ENCODE measurements around the gene KIF4A.
"Not testable (repeated sequence)": the region's sequence is repeated elsewhere in the genome, so short reads cannot be mapped to it uniquely, and the experiment has no call there.

KIF4A gene

DNA sequence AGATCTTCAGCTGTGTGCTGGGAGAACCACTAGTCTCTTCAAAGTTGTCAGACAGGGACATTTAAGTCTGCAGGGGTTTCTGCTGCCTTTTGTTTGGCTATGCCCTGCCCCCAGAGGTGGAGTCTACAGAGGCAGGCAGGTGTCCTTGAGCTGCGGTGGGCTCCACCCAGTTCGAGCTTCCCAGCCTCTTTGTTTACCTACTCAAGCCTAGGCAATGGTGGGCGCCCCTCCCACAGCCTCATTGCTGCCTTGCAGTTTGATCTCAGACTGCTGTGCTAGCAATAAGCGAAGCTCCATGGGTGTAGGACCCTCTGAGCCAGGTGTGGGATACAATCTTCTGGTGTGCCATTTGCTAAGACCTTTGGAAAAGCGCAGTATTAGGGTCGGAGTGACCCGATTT lies 78.8 kb downstream of the KIF4A start:
- DNase-seq (ENCODE audit: low read depth, low spot score) = not testable (repeated sequence)

GRCh38 chrX:70386235-70386634 lies 96.3 kb downstream of the KIF4A start:
- peak; percentile 8 for DNase-seq (ENCODE audit: low read depth, low spot score)

- no peak for DNase-seq (ENCODE audit: low read depth, low spot score)
Measured at GRCh38 chrX:70398899-70399298, 109.0 kb downstream of the KIF4A start.

- not testable (repeated sequence) for DNase-seq (ENCODE audit: low read depth, low spot score)
Measured at GRCh38 chrX:70400181-70400580, 110.3 kb downstream of the KIF4A start.

GRCh38 chrX:70402721-70403120 lies 112.8 kb downstream of the KIF4A start:
- DNase-seq (ENCODE audit: low read depth, low spot score) = no peak

DNA sequence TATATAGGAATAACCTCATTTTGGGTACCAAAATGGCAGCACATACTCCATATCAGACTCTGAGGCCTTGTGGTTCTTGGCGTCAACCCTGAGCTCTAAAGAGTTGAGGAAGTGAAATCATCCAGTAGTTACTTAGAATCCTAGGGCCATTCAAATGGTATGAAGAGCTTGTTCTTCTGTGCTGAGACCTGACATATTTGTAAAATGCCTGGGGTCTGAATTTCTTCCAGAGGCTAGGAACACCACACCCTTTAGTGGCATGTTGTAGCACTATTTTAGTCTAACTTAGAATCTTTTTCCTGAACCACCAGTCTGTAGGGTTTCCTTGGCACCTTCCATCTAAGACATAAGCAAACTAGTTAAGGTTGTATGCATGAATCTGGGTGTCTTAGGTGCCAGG lies 115.1 kb downstream of the KIF4A start:
- no peak for DNase-seq (ENCODE audit: low read depth, low spot score)

GRCh38 chrX:70410921-70411320 lies 121.0 kb downstream of the KIF4A start:
- DNase-seq (ENCODE audit: low read depth, low spot score) = no peak

- DNase-seq (ENCODE audit: low read depth, low spot score) = no peak
Measured at GRCh38 chrX:70411475-70411874, 121.6 kb downstream of the KIF4A start.

DNA sequence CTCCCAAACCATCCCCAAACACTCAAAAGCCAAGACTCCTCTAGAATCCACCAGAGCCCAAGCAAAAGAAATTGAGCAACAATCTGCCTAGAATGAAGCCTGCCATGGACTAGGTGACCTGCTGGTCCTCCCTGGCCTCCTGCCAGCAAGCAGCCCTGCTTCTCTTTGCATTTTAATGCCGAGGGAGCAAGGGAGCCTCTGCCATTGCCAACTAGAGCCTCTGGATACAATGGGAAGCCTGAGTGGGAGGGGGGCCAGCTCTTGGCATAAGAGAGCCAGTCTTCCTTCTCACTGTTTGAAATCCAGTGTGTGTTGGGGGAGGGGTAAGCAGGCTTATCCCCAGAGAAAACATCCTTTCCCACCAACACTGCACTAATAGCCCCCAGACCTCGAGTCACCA lies 131.7 kb downstream of the KIF4A start:
- DNase-seq (ENCODE audit: low read depth, low spot score) = no peak

DNA sequence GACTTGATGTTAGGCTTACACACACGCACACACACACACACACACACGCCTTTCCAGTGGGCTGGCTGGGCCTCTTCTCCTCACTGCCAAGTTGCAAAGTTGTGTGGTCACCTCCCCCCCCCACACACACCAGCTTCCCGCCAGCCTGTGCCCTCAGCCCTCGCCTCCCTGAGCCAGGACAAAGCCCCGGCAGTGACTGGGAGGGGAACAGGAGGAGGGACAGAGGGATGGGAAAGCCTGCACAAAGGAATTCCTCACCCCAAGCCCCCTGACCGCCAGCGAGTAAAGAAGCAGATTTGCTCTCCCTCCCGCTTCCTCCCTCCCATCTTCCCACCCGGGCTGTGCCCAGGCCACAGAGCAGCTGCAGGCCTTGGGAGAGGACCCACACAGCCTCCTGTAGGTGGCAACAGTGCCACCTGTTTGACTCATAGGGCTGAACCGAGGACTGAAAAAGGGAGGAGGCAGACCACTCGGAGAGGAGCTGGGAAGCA lies 133.0 kb downstream of the KIF4A start, which contains the start of gene GDPD2:
GDPD2 (plus strand) TSS at position 464 of the 491 bp plus-strand sequence. CDS start 1,671 bp downstream, outside the sequence.
- peak; percentile 76 for DNase-seq (ENCODE audit: low read depth, low spot score)

GRCh38 chrX:70423936-70424675 lies 134.2 kb downstream of the KIF4A start:
- no peak for DNase-seq (ENCODE audit: low read depth, low spot score)

GRCh38 chrX:70424801-70425200 lies 134.9 kb downstream of the KIF4A start:
- no peak for DNase-seq (ENCODE audit: low read depth, low spot score)

DNA sequence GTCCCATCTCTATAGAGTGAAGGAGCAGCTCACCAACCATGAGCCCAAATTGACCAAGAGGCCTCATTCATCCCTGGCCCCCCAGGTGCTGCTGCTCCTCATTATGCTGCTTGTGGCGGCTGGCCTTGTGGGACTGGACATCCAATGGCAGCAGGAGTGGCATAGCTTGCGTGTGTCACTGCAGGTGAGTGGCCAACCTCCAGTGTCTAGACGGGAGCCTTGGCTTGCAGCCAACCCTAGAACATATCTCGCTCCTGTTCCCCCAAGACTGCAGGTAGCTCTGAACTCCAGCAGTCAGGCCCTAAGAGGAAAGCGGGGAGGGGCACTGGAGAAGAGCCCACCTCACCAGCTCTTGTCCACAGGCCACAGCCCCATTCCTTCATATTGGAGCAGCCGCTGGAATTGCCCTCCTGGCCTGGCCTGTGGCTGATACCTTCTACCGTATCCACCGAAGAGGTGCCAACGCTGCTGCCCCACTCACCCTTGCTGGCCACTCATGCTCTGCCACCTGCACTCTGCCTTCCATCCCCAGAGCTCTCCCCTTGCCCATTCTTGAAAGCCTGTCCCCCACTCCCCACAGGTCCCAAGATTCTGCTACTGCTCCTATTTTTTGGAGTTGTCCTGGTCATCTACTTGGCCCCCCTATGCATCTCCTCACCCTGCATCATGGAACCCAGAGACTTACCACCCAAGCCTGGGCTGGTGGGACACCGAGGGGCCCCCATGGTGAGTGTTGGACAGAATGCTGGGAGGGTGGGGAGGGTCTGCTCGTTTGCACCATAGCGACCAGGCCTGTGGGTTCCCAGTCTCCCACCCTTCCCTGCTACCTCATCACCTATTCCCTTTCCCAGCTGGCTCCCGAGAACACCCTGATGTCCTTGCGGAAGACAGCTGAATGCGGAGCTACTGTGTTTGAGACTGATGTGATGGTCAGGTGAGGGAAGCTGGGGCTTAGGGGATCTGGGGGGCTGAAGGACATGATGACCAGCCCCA lies 136.7 kb downstream of the KIF4A start:
- DNase-seq (ENCODE audit: low read depth, low spot score) = no peak

DNA sequence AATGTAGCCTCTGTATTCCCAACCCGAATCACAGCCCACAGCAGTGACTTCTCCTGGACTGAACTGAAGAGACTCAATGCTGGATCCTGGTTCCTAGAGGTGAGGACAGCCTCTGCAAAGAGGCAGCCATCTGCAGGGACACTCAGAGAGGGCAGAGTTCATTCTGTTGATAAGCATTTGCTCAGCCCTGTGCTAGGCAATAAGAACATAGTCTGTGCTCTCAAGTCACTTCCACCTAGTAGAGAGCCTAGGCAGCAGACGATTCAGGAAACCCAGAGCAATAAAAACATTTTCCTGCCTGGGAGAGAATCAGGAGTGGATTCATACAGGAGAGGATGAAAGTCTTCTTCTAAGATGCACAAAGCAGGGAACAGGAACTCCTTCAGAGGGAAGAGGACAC lies 137.5 kb downstream of the KIF4A start:
- no peak for DNase-seq (ENCODE audit: low read depth, low spot score)

- DNase-seq (ENCODE audit: low read depth, low spot score) = no peak
Measured at GRCh38 chrX:70429759-70430158, 139.9 kb downstream of the KIF4A start.

DNA sequence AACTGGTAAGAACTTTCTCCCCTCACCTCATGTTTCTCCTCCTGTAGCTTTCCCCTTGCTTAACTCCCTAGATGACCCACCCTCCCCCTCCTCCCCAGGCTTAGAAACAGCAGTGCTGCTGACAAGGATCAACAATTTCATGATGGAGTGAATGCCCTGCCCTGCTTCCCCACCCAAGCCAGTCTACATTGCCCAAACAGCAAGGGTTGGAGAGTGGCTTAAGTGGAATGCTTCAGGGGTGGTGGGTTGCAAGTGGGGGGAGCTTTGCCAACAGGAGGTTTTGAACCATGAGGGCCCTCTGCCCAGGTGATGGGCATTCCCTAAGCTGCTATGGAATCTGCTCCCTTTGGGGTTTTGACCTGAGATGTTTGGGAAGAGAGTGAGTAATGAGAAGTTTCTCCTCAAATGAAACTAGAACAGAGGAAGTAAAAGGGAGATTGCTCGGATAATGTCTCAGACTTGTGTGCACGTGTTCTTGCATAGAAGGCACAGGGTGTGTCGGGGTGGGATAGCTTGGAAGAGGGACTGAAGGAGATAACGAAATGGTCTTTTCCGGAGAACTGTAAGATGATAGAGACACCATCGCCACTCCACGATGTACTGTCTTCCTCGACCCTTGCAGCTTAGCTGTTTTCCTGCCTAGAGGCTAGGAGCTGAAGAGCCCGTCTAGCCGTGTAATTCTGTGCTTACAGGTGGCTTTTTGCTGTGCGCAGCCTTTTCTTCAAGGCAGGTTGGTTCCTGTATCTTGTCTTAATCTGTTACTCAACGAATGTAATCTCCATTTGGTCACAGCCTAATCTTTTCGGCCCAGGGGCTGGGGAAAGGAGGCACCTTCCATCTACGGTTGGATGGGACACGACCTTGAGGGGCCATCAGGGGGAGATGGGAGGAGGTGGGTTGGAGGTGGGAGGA lies 143.3 kb downstream of the KIF4A start:
- no peak for DNase-seq (ENCODE audit: low read depth, low spot score)

DNA sequence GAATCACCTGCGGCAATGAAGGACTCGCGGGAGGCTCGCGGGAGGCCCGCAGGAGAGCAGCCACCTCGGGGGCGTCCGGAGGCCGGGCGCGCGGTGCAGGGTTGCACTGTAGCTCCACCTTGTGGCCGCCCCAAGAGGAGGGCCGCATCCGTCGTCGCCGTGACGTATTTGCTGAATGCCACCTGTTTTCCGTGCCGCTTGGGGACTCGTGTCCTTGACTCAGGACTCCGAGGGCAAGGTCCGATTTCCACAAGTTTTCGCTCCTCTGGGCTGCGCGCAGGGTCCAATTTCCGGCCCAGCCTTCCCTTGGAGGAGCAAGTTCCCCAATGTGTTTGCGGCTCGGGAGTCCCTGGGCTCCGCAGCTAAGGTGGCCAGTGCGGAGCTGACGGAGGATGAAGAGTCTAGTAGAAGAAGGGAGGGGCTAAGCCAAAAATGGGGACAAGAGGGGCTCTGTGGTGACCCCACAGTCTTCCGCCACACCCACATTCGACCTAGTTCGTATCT lies 144.0 kb downstream of the KIF4A start:
- peak; percentile 75 for DNase-seq (ENCODE audit: low read depth, low spot score)

- DNase-seq (ENCODE audit: low read depth, low spot score) = peak; percentile 89
Measured at GRCh38 chrX:70434352-70434866, 144.5 kb downstream of the KIF4A start.

- DNase-seq (ENCODE audit: low read depth, low spot score) = peak; percentile 34
Measured at GRCh38 chrX:70434914-70435586, 145.1 kb downstream of the KIF4A start.

GRCh38 chrX:70436343-70436742 lies 146.4 kb downstream of the KIF4A start:
- DNase-seq (ENCODE audit: low read depth, low spot score) = no peak
